OCI-LY1 (cell line): ENCODE results near the gene TRAPPC3.

Experiments used
- CTCF ChIP-seq: fragments of 200-600 bp; sonication (generic), shearing (Covaris generic); IDR thresholded peaks from 2 replicates; pipeline ENCODE4 v1.5.1; 2017; ENCODE audit warnings: mild to moderate bottlenecking, antibody characterized with exemption, low read length, moderate library complexity, mixed read lengths
- EZH2 ChIP-seq: fragments of 200-600 bp; sonication (generic), shearing (Covaris generic); IDR thresholded peaks from 2 replicates; pipeline ENCODE4 v1.8.0; 2017; ENCODE audit warnings: borderline replicate concordance, mixed run types, mild to moderate bottlenecking, antibody characterized with exemption, low read length, moderate library complexity, mixed read lengths

GRCh38 chr1:36151845-36152203 is 2.5 kb upstream of the TRAPPC3 start:
- no peak for TF ChIP-seq EZH2
- no peak for TF ChIP-seq CTCF
